Stimulated activated CD8-positive, alpha-beta memory T cell treated with anti-CD3 and anti-CD28 coated beads, Interleukin-12 subunit alpha, Interleukin-12 subunit beta, amount 100 ng/mL, for 24 hours (primary cell): ENCODE measurements around the gene NT5DC1.

Experiments used
- DNase-seq: peaks from one replicate; pipeline ENCODE4 v3.0.0-alpha.2; 2020; ENCODE audit errors: extremely low read depth

The NT5DC1 gene

DNA sequence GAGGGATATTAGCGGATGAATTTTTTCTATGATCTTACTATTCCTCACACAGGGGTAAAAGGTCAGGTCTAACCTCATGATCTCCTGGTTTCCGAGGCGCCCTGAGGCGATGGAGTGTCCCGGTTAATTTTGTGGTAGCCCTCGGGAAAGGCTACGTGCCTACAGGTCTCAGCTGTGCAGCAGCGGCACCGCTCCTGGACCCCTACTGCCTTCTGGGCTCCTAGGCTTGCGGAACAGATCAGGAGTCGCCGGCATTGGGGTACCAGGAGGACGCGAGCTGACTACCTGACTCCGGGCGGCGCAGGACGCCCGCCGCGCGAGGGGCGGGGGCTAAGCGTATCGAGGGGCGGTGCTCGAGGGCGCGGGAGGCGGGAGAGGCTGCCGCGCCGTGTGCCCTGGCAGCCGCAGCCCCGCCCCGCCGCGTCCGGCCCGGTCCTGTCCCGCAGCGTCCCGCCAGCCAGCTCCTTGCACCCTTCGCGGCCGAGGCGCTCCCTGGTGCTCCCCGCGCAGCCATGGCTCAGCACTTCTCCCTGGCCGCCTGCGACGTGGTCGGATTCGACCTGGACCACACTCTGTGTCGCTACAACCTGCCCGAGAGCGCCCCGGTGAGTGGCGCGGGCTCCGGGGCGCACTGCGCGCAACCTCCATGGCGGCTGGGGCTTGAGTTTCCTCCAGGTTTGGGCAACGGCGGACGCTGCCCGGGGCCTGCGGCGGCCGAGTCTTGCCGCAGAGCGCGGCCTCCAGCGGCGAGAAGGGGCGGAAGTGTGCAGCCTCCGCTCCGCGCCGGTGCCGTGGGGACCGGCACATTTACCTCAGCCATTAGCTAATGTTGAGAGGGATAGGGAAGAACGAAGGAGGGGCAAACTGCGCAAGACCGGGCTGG lies at the start of gene NT5DC1:
TSS of gene NT5DC1 (plus strand) at position 435 of the 883 bp plus-strand sequence. CDS start at position 513, 78 bp downstream.
- DNase-seq, result peak; percentile 77

DNA sequence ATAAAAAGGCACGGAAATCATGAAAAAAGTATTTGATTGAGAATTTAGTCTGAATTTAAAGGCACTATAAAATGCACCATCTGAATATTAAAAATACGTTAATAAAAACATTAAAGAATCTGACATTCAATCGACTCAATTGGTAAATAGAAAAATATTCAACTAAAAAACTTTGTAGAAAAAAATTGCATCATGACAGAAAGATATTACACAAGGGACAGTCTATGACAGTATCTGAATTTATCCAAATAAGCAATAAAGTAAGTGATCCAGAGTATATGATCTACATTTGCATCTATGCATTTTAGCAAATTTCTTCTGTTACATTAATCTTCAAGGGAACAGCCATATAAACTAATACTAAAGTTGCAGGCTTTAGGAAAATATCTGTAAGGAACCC lies 49.4 kb upstream of the NT5DC1 start:
- no peak for DNase-seq

DNA sequence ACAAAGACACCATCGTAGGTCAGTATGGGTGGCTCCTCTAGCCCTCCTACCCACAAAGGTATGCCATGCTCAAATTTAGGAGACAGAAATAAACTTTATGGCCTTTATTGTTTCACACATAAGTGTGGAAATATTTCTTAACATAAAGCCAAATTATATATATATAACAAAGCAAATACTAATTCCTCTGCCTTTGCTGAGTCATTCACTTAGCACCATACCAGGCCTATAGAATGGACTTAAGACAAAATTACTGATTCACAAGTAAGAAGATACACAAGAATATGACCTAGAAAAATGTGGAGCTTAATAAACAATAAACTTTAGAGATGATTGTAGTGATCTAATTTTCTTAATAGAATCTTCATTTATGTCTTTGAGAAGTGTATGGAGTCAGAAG lies 45.1 kb upstream of the NT5DC1 start:
- no peak for DNase-seq

DNA sequence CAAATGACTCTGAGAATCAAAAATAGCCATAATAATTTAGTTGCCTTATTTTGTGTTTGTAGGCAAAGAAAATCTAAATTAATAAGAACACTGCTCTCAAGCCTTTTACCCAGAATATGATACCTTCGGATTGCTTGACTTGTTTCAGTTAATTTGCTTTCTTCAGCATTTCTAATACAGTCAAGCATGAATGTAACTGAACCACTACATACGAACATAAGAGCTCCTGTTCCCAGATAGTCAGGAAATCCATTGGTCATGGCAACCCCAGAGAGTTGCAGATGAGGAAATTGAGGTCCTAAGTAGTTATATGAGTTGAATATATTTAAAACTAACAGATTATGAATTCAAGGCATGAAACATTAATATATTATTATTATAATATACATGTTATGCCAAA lies 42.9 kb upstream of the NT5DC1 start:
- DNase-seq, result no peak

DNA sequence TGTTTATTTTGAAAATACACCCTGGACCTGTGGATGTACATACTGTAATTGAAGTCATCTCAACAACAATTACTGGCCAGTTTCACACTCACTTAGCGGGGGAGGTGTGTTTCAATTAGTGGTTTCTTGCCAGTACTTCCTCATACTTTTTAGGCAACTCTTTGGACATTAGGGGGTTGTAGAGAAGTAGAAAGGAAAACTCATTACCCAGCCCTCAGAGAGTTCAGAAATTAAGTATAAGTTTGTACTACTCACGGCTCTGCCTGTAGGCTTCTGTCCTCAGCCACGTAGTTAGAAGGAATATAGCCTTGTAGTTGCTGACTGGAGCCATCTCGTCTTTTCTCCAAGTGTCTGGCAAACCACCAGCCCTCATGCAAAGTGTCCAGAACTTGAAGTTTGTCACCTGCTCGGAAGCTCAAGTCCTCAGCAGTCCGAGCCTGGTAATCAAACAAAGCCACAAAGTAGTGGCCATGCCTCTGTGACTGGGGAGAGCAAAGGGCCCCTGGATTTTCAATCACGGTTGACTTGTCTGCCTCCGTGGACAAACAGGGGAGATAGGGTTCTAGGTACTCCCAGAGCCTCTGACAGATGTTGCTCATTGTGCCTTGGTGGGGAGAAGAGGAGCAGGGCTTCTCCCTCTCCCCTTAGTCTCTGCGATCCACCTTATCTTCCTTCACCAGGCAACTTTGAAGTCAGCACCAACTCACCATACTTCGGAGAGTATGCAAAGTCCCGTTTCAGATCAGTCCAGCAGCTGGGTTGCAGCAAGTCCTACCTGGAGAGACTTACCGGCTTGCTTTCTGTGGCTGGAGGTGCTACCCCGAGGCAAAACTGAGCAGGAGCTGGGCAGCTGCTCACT lies 40.7 kb upstream of the NT5DC1 start:
- DNase-seq, result no peak

DNA sequence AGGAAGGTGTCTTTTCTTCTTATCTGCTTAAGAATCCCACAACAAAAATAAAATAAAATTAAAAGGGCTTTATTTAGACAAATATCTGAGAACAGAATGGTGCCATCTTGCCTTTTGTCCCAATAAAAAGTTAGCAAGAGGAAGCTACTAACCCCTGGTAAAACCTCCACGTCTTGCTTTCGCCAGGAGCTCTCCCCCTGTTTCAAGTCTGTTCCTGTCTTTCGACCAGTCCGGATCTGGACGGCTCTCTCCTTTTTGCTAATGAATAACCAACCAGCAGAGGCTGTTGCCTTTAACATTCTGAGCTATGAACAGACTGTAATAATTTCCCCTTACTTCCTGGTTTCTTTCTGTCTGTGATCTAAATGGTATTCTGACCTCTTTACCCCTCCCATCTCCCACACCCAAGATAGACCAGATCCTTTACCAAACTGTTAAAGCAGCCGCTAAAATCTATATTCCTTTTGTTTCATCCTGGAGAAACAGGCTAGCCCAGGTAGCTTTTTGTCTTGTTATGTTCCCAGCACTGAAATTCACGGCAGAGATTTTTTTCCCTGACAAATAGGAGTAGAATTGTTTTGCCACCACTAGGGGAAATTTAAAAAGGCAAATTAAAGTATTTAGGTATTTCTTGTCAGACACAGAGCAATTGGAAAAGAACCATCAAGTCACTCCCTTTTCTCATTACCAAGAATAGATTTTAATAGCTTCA lies 39.9 kb upstream of the NT5DC1 start, which contains the start of gene FRK:
TSS of gene FRK (minus strand) at position 320 of the 712 bp plus-strand sequence. CDS start 580 bp downstream, outside the sequence.
- no peak for DNase-seq

DNA sequence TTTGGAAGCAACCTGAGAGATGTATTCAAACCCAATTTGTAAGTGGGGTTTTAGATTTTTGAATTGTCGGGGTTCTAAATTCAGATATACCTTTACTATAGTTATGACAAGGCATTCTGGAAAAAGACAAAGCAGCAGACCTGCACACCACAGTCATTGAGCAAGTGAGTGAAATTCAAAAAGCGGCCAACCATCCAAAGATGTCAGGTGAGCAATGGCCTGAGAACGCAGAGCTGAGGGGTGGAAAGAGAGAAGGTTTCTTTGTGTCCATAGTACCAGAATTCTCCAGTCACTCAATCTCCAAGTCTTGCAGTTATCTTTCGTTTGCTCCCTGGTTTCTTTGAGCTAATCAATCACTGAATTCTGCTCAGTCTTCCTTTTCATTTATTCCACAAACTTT lies 38.2 kb upstream of the NT5DC1 start:
- DNase-seq, result no peak

DNA sequence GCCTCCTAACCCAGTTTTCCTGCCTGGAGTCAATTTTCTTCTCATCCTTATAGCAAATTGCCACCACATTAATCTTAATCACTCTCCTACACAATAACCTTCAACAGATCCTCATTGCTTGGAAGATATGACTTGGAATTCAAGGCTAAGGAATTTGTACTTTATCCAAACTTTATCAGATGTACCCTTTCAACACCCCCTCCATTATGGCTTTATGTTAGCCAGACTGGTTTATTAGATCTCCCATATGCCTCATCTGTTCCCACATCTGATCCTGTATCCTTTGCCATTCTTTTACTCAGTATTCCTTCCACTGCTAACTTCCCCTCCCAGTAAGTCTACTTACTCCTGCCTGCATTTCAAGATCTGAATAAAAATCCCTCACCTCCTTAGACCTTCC lies 36.0 kb upstream of the NT5DC1 start:
- DNase-seq, result no peak

DNA sequence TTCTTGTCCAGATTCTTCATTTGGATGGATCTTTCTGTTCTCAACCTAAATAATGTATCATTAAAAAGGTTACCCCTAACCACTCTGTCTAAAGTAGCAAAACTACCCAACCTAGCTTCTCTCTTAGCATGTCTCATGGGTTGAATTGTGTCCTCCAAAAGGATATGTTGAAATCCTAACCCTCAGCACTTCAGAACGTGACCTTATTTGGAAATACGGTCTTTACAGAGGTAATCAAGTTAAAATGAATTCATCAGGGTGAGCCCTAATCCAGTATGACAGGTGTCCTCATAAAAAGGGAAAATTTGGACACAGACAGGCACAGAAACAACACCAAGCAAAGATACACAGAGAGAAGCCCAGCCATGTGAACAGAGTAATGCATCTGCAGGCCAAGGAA lies 33.9 kb upstream of the NT5DC1 start:
- no peak for DNase-seq

DNA sequence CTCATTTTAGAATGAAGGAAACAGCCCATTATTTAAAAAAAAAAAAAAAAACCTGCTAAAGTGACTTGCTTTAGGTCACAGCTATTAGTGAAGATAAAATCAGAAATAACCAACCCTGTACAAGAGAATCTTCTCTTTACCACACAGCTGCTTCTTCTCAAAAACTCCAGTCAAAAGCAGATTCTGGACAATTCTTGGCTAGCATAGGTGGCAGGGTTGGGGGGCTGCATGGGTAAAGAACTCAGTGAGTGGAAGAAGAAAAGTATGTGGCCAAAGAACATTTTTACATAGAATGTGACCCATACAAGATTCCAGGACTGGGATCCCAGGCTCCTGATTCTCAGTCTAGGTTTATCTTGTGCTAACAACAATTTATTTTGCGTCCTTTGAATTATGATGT lies 30.6 kb upstream of the NT5DC1 start:
- no peak for DNase-seq

DNA sequence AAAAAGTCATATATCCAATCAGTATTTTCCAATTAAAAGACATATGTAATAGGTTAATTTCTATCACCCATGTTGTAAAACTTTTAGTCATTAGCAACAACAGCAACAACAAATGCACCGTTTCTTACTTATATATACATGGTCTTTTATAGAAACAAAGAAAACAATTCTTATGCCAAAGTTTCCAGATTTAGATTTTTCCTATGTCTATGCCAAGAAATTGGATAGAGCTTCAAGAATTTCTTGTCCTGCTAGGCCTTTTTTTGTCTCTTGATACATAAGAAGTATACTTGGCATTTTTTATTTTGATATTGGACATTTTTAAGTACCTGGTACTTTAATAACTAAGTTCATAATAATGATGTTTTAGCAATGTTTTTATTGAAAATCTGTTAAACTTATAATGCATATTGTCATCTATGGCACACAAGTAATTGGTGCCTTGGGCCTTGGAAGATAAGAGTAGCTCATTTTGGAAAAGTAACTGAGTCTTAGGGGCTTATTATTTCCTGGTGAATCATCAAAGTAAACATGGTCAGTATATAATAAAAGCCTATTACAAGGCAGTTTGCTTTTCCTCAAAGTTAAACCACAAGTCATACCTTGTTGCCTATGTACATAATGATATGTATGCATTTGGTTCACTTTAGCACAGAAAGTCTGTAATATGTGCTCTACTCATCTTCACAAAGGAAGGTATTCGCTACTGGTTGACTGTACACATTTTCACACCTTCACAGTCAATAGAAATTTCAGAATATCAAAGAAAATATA lies 29.9 kb upstream of the NT5DC1 start:
- DNase-seq, result no peak

DNA sequence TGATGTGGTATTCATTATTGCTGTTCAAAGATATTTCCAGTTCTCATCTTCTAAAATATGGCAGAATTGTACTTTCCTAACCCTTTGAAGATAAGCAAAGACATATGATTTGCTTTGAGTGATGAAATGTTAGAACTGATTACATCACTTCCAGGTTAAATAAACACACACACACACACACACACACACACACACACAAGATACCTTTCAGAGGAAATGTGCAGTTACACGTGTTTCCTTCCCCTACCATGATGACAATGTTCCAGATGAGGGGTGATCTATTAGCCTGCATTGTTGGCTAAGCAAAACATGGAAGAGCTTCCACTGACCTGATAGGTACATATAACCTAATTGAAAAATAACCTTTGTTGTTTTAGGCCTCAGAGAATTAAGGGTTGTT lies 28.3 kb upstream of the NT5DC1 start:
- DNase-seq, result no peak

DNA sequence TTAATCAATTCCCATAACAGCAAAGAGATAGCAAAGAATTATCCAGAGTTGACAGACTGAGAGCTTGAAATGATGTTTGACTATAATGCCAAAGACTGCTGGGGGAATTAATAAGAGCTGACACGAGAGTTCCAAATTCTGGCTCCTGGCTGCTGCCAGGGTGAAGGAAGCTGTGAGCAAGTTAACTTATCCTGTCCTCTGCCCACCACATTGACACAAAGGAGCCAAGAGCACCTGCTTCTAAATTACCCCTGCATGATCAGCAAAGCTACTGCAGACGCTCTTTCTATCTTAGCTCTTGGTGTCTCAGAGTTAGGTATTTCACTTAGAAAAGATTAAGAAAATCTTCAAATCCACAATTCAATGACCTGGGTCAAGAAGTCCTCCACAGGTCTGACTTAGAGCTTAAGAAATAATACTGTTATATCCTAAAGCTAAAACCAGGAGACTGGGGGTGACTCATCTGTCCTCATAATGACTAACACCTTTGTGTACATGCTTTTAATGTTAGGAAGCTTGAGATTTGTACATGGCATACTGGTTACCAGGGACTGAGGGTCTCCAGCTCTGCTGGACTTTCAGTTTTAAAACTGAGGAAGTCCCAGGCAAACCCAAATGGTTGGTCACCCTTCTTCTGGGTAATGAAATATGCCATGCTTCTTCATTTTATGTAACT lies 26.8 kb upstream of the NT5DC1 start:
- DNase-seq, result no peak

DNA sequence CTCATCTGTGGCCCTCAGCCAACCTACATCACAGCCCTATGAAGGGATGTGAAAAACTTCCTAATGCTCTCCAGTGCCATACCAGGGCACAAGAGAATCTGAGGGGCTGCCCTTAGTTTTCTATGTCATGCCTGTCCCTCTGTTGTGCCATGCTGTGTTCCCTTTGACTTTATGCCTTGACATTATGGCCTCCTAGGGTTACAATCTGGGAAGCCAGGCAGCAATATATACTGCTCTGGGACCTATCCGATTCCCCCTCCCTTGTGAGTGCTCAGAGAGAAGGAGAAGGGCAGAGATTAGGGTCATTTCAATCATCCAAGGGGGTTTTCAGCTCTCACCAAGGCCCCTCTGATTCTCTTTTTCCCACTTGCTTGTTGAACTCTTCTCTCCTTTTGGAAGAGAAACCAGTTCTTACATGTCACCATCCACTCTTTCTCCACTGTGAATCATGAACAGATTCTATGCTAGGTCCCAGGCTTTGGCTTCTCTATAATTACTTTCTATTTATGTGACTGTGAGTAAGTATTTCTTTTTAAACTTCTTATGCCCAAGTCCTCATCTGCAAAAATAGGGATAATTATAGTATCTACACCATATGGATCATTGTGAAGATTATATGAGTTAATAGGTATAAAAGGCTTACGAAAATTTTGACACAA lies 25.8 kb upstream of the NT5DC1 start:
- no peak for DNase-seq

DNA sequence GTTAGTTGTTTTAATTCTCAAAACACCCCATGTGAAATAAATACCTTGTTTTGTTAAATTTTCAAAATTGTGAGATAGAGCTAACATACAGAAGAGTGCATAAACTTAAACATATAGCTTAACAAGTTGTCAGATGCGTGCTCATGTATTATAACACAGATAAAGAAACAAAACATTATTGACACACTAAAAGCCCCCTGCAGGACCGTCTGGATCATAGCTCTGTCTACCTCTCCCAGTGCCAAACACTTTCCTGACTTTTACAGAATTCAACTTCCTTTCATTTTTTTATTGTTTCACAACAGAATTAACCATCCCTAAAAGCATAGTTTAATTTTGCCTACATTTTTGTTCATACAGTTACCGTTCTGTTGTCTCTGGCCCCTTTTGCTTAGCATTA lies 22.1 kb upstream of the NT5DC1 start:
- no peak for DNase-seq

DNA sequence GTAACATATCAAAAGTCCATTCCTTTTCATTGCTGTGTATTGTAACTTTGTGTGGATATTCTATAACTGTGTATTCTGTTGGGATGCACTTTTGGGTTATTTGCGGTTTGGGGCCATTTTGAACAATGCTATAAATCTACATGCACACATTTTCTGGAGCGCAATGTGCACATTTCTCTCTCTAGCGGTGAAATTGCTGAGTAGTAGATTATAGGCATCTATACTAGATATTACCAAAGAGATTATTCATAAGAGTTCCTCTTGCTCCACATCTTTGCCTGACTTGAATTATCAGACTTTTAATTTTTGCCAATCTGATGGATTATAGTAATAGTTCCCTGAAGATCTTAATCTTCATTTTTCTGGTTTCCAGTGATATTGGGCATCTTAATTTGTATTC lies 21.7 kb upstream of the NT5DC1 start:
- no peak for DNase-seq

DNA sequence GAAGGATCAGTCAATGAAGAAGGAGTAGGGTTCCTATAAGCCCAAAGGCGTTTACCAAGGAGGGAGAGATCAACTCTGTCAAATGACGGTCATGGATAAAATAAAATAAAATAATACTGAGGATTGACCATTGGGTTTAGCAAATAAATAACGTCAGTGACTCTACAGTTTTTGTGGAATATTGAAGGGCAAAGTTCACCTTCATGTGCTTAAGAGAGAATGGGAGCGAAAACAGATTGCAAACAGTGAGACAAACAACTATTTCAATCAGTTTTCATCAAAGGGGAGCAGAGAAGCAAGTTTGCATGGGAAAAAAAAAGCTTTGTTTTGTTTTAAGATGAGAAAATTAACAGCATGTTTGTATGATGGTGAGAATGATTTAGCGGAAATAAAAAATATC lies 17.6 kb upstream of the NT5DC1 start:
- no peak for DNase-seq

DNA sequence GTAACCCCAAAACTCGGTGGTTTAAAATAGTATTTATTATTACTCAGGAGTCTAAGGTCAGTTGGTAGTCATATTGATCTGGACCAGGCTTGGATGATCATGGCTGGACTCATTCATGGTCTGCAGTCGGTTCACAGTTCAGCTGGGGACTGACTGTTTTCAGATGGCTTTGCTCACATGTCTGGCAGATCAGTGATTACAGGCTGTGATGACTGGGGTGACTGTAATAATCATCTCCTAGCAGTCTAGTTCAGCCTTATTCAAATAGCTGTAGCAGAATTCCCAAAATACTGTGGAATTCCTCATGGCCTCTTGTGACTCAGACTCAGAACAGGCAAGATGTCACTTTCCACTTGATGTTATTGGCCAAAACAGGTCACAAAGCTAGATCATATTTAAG lies 16.4 kb upstream of the NT5DC1 start:
- no peak for DNase-seq

DNA sequence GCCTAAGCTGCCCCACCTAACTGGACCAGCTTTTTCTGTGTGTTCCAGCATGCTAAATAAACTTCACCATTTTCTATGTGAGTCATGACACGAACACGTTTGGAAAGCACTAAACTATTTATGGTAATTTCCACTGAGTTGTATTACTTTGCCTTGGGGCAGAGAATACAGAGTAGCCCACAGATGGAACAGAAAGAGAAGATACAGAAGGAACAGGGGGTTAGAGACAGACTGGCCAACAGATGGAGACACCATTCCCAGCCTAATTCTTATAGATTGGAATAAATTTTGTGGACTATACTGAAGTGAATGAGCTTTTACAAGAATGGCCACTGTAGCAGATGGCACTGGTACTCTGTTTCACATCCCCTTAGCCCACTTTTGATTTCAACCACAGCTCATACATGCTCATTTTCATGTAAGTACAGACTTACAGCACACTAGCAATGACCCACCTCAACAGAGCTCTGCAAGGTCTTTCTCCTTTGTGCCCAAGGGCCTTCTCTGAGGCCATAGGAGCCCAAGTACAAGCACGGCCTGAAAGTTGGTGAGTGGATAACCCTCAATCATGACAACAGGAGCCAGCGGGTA lies 13.1 kb upstream of the NT5DC1 start:
- DNase-seq, result no peak

DNA sequence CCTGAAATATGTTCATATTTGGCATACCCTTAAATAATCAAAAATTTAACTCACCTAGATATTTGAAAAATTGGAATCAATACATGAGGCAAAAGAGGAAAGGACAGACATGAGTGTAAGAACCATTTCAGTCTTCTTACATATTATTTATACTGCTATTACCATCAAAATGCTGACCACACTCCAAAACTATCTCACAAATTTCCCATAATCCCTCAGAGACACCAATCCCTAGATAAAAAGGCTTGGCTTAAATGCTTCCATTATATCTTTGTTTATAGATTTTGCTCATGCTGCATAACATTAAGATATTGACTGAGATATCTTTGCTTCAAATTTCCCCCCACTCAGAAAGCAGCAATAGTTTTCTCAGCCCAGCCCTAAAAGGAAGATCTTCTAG lies 11.7 kb upstream of the NT5DC1 start:
- no peak for DNase-seq
